Measurements from ENCODE around the gene PCBP1. TPM values are rescaled to one million over a fixed set of nuclear protein-coding genes. Genes with fewer than 3 reads are reported as not detected.
"Not testable (repeated sequence)": the region's sequence is repeated elsewhere in the genome, so short reads cannot be mapped to it uniquely, and the experiment has no call there.

The PCBP1 gene
- total and polyA plus RNA-seq, 7 donors: 423 to 746 (median 530) TPM

GRCh38 chr2:70133127-70133452 is 45.8 kb downstream of the PCBP1 start:
- intact Hi-C loops (cut with DNase I): no loop called here
- peak overlapping the region; percentile 58 for H3K4me3 ChIP-seq
- ATAC-seq: no peak

GRCh38 chr2:70133491-70134322 is 46.4 kb downstream of the PCBP1 start:
- ATAC-seq: peak in 2 of 4 donors; percentile 29 to 32
- WGBS, 3 donors: 55 to 65% (median 58%) methylated on average over 10 of the region's 10 CpGs
- Histone ChIP-seq H3K27ac (peak overlapping the region; percentile 91), H3K36me3 (ENCODE audit: insufficient read depth in 1 of 2, low read depth in 1 of 2) (no peaks in the 10 kb centered on the region), H3K4me3 (peak overlapping the region; percentile 58), H3K9me3 (no peaks in the 10 kb centered on the region), H3K4me1 (peaks cover 42% of the 10 kb centered on the region), H3K27me3 (ENCODE audit: insufficient read depth in 3 of 3, low read length in 2 of 3) (no peaks in the 10 kb centered on the region)
- DNase-seq: no peak
- intact Hi-C loops (cut with DNase I): no loop called here
- TF ChIP-seq CTCF (IDR thresholded peaks at IDR 0.05): no peak

More at GRCh38 chr2:70133127-70133452, 45.8 kb downstream of the PCBP1 start:
- no peaks in the 10 kb centered on the region for H3K36me3 ChIP-seq (ENCODE audit: insufficient read depth in 1 of 2, low read depth in 1 of 2)
- no peaks in the 10 kb centered on the region for H3K9me3 ChIP-seq
- peak overlapping the region; percentile 91 for H3K27ac ChIP-seq
- WGBS, 3 donors: 43 to 82% (median 55%) methylated on average over 1 of the region's 1 CpG
- H3K4me1 ChIP-seq: peaks cover 46% of the 10 kb centered on the region
- no peak for DNase-seq
- TF ChIP-seq CTCF (IDR thresholded peaks at IDR 0.05): no peak
- no peaks in the 10 kb centered on the region for H3K27me3 ChIP-seq (ENCODE audit: insufficient read depth in 3 of 3, low read length in 2 of 3)

- 89 to 93% (median 90%) methylated on average over 10 of the region's 10 CpGs for WGBS, 3 donors
- intact Hi-C loops (cut with DNase I); H3K4me3 ChIP-seq; H3K27me3 ChIP-seq (ENCODE audit: insufficient read depth in 3 of 3, low read length in 2 of 3); ATAC-seq; DNase-seq; H3K9me3 ChIP-seq; H3K36me3 ChIP-seq (ENCODE audit: insufficient read depth in 1 of 2, low read depth in 1 of 2): not testable (repeated sequence)
- Histone ChIP-seq H3K27ac (peak overlapping the region; percentile 91), H3K4me1 (peaks cover 42% of the 10 kb centered on the region)
Observed at GRCh38 chr2:70134323-70134983, 47.2 kb downstream of the PCBP1 start.

Other genes with a start within 250 kb of the PCBP1 start
- 100 to 1,000 TPM in 1 of 4 donors, 10 to 100 TPM in 3; 78.7 to 113 (median 90.2) TPM for gene SNRNP27, start 193.5 kb upstream of the PCBP1 start, total RNA-seq
- 100 to 1,000 TPM in 1 of 3 donors, 10 to 100 TPM in 2; 75.9 to 215 (median 83.3) TPM for gene SNRNP27, start 193.5 kb upstream of the PCBP1 start, polyA plus RNA-seq
- 10 to 100 TPM in 1 of 4 donors, 1 to 10 TPM in 3; 6.4 to 11.9 (median 7.6) TPM for gene MXD1, start 172.4 kb upstream of the PCBP1 start, total RNA-seq
- gene MXD1, start 172.4 kb upstream of the PCBP1 start, polyA plus RNA-seq: 1 to 10 TPM; 2.8 to 3.9 (median 3.3) TPM
- 1 to 10 TPM in 2 of 4 donors, under 1 TPM in 2; 0.42 to 1.8 (median 0.93) TPM for gene ASPRV1, start 125.8 kb upstream of the PCBP1 start, total RNA-seq
- gene ASPRV1, start 125.8 kb upstream of the PCBP1 start, polyA plus RNA-seq: 1 to 10 TPM in 2 of 3 donors, under 1 TPM in 1; 0.20 to 1.2 (median 1.0) TPM
- gene C2orf42, start 103.5 kb downstream of the PCBP1 start, total RNA-seq: 10 to 100 TPM in 2 of 4 donors, 1 to 10 TPM in 2; 6.4 to 11.0 (median 9.2) TPM
- gene C2orf42, start 103.5 kb downstream of the PCBP1 start, polyA plus RNA-seq: 10 to 100 TPM in 1 of 3 donors, 1 to 10 TPM in 2; 5.3 to 13.3 (median 6.4) TPM
- 10 to 100 TPM; 24.7 to 38.1 (median 29.7) TPM for gene TIA1, start 161.2 kb downstream of the PCBP1 start, total RNA-seq
- gene TIA1, start 161.2 kb downstream of the PCBP1 start, polyA plus RNA-seq: 10 to 100 TPM; 17.4 to 26.1 (median 23.4) TPM
- 10 to 100 TPM; 20.5 to 46.2 (median 32.1) TPM for gene PCYOX1, start 170.7 kb downstream of the PCBP1 start, total RNA-seq
- 10 to 100 TPM in 2 of 3 donors, 1 to 10 TPM in 1; 6.2 to 46.1 (median 11.9) TPM for gene PCYOX1, start 170.7 kb downstream of the PCBP1 start, polyA plus RNA-seq
- 100 to 1,000 TPM in 3 of 4 donors, 10 to 100 TPM in 1; 61.9 to 155 (median 127) TPM for gene SNRPG, start 206.3 kb downstream of the PCBP1 start, total RNA-seq
- 100 to 1,000 TPM; 160 to 252 (median 165) TPM for gene SNRPG, start 206.3 kb downstream of the PCBP1 start, polyA plus RNA-seq
- 10 to 100 TPM; 14.1 to 28.0 (median 19.2) TPM for gene FAM136A, start 214.6 kb downstream of the PCBP1 start, total RNA-seq
- 10 to 100 TPM; 26.7 to 74.5 (median 52.1) TPM for gene FAM136A, start 214.6 kb downstream of the PCBP1 start, polyA plus RNA-seq

Measured in psoas muscle (tissue), 8 donors.